Measurements from ENCODE around the gene FAM234B. TPM values are rescaled to one million over a fixed set of nuclear protein-coding genes. Genes with fewer than 3 reads are reported as not detected.

Gene FAM234B
- total and polyA plus RNA-seq, 2 experiments from 2014 or later, result 0.66 to 4.1 TPM

DNA sequence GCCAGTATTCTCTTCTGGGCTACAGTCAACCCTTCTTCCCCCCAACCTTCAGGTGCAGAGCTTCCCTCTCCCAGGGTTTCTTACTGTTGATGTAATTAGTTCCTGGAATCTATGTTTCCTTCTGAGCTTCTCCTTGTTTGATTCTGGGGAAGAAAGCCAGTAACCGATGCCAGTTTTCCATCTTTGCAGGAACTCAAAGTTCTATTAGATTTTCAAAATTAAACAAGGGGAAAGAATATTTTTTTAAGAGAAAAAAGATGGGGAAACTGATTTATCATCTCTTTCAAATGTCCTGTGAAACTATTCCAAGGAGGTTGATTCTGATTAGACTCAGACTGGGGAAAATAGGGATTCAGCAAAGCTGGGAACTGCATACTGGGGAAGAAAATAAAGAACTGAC, 17.9 kb upstream of the FAM234B start:
- no peak overlapping the region for H3K27ac ChIP-seq
- no peaks in the 10 kb centered on the region for H3K4me1 ChIP-seq (ENCODE audit: insufficient read depth)
- H3K27me3 ChIP-seq, result peaks cover 2% of the 10 kb centered on the region
- H3K9me3 ChIP-seq (ENCODE audit: low read depth), result no peaks in the 10 kb centered on the region
- no peaks in the 10 kb centered on the region for H3K36me3 ChIP-seq (replicated peaks; ENCODE audit: insufficient read depth, low read depth)
- H4K20me1 ChIP-seq (ENCODE audit: insufficient read depth, poor library complexity, severe bottlenecking), result no peaks in the 10 kb centered on the region
- DNase-seq (ENCODE audit: low spot score), result no peak
- no peaks in the 10 kb centered on the region for H3K9me2 ChIP-seq (replicated peaks; ENCODE audit: insufficient read depth)
- TF ChIP-seq CTCF (IDR thresholded peaks at IDR 0.05; ENCODE audit: poor library complexity) (no peak), EZH2phosphoT487 (IDR thresholded peaks at IDR 0.05; ENCODE audit: low read depth, severe bottlenecking, unreplicated experiment) (no peak), EZH2 (IDR thresholded peaks at IDR 0.05; ENCODE audit: borderline replicate concordance) (no peak)
- 91% methylated on average over 1 of the region's 1 CpG for WGBS (ENCODE audit: low lambda C conversion rate, missing lambda C conversion rate)
- H2AFZ ChIP-seq, result no peak overlapping the region
- no peak overlapping the region for H3K4me2 ChIP-seq
- H3K79me2 ChIP-seq, result no peaks in the 10 kb centered on the region
- H3K4me3 ChIP-seq, result no peak overlapping the region

DNA sequence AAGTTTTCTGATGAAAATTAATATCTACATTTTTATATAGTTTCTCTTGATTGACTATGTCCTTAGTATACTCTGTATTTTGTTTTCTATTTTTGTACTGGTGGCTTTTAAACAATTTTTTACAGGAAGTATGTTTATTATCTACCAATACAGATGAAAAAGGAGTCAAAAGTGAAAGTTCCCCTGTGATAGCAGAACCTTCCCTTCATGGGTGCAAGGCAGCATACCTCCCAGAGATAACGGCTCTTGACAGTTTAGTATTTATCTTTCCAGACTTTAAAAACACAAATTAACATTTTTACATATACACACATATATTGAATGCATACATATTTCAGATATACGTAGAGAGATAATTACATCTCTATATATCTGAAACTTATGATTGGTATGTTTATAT, 17.1 kb upstream of the FAM234B start:
- H3K79me2 ChIP-seq, result no peaks in the 10 kb centered on the region
- H3K4me3 ChIP-seq, result no peak overlapping the region
- H3K4me1 ChIP-seq (ENCODE audit: insufficient read depth), result no peaks in the 10 kb centered on the region
- H3K36me3 ChIP-seq (replicated peaks; ENCODE audit: insufficient read depth, low read depth), result no peaks in the 10 kb centered on the region
- H2AFZ ChIP-seq, result no peak overlapping the region
- DNase-seq (ENCODE audit: low spot score), result no peak
- WGBS (ENCODE audit: low lambda C conversion rate, missing lambda C conversion rate), result 82% methylated on average over 2 of the region's 2 CpGs
- no peak for TF ChIP-seq CTCF (IDR thresholded peaks at IDR 0.05; ENCODE audit: poor library complexity)
- no peak for TF ChIP-seq EZH2phosphoT487 (IDR thresholded peaks at IDR 0.05; ENCODE audit: low read depth, severe bottlenecking, unreplicated experiment)
- no peak for TF ChIP-seq EZH2 (IDR thresholded peaks at IDR 0.05; ENCODE audit: borderline replicate concordance)
- no peak overlapping the region for H3K27ac ChIP-seq
- no peak overlapping the region for H3K4me2 ChIP-seq
- H4K20me1 ChIP-seq (ENCODE audit: insufficient read depth, poor library complexity, severe bottlenecking), result no peaks in the 10 kb centered on the region
- no peaks in the 10 kb centered on the region for H3K9me2 ChIP-seq (replicated peaks; ENCODE audit: insufficient read depth)
- H3K9me3 ChIP-seq (ENCODE audit: low read depth), result no peaks in the 10 kb centered on the region
- peaks cover 2% of the 10 kb centered on the region for H3K27me3 ChIP-seq

DNA sequence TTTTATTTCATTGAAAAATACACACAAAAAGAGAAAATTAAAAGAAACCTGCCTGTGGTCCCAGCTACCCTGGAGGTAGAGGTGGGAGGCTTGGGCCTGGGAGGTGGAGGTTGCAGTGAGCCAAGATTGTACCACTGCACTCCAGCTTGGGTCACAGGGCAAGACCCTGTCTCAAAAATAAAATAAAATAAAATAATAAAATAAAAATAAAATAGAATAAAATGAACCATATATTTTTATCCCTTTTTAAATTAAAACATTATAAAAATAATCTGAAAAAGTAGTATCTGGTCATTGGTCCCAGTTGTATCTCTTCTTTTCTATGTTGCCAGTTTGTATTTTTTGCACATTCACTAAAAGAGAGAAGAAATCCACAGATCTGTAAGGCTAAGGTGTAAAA, 16.7 kb upstream of the FAM234B start:
- no peaks in the 10 kb centered on the region for H4K20me1 ChIP-seq (ENCODE audit: insufficient read depth, poor library complexity, severe bottlenecking)
- no peaks in the 10 kb centered on the region for H3K79me2 ChIP-seq
- no peaks in the 10 kb centered on the region for H3K4me1 ChIP-seq (ENCODE audit: insufficient read depth)
- no peak for DNase-seq (ENCODE audit: low spot score)
- TF ChIP-seq CTCF (IDR thresholded peaks at IDR 0.05; ENCODE audit: poor library complexity), result no peak
- TF ChIP-seq EZH2 (IDR thresholded peaks at IDR 0.05; ENCODE audit: borderline replicate concordance), result no peak
- no peak for TF ChIP-seq EZH2phosphoT487 (IDR thresholded peaks at IDR 0.05; ENCODE audit: low read depth, severe bottlenecking, unreplicated experiment)
- no peak overlapping the region for H3K27ac ChIP-seq
- no peak overlapping the region for H3K4me3 ChIP-seq
- no peaks in the 10 kb centered on the region for H3K9me2 ChIP-seq (replicated peaks; ENCODE audit: insufficient read depth)
- H3K36me3 ChIP-seq (replicated peaks; ENCODE audit: insufficient read depth, low read depth), result no peaks in the 10 kb centered on the region
- no peak overlapping the region for H2AFZ ChIP-seq
- no peak overlapping the region for H3K4me2 ChIP-seq
- no peaks in the 10 kb centered on the region for H3K9me3 ChIP-seq (ENCODE audit: low read depth)
- peaks cover 2% of the 10 kb centered on the region for H3K27me3 ChIP-seq
